Measurements from ENCODE around the gene ZNF862.

DNA sequence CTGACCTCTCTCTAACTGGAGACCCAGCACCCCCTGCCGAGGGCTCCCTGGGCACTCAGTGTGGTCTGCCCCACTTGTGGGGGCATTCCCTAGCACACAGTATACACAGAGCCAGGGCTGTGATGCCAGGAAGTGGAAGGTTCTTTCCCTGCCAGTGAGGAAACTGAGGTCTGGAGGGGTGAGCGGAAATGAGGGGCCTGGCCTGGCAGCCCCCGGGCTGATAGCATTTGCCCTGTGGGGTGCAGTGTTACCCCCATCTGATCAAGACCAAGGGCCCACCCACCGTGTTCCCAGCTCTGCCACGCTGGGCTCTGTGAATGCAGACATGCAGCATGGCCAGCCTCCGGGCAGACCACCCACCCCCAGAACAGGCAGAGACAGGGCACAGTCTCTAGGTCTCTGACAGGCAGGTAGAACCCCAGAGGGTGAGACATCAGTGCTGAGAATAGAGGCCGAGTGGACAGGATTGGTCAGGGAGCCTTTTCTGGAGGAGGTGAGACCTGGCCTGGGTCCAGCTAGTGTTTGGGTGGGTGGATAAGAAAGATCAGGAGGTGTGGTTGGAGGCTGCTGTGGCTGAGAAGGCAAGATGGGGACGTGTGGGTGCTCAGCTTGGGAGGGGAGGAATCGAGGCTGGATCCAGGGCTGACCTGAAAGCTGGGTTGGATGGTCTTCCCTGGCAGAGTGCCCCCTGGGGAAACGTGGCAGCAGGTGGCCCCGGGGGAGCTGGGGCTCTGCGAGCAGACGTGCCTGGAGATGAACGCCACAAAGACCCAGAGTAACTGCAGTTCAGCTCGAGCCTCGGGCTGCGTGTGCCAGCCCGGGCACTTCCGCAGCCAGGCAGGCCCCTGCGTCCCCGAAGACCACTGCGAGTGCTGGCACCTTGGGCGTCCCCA lies 10.8 kb upstream of the ZNF862 start:
- no peak for TF ChIP-seq EZH2phosphoT487 (IDR thresholded peaks at IDR 0.05; ENCODE audit: borderline replicate concordance, low read depth, low read length)
- TF ChIP-seq, protein P1, sequence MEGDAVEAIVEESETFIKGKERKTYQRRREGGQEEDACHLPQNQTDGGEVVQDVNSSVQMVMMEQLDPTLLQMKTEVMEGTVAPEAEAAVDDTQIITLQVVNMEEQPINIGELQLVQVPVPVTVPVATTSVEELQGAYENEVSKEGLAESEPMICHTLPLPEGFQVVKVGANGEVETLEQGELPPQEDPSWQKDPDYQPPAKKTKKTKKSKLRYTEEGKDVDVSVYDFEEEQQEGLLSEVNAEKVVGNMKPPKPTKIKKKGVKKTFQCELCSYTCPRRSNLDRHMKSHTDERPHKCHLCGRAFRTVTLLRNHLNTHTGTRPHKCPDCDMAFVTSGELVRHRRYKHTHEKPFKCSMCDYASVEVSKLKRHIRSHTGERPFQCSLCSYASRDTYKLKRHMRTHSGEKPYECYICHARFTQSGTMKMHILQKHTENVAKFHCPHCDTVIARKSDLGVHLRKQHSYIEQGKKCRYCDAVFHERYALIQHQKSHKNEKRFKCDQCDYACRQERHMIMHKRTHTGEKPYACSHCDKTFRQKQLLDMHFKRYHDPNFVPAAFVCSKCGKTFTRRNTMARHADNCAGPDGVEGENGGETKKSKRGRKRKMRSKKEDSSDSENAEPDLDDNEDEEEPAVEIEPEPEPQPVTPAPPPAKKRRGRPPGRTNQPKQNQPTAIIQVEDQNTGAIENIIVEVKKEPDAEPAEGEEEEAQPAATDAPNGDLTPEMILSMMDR (conservative IDR thresholded peaks at IDR 0.05; ENCODE audit: low read length), result no peak
